Measurements from ENCODE around the gene USP25. TPM values are rescaled to one million over a fixed set of nuclear protein-coding genes. Genes with fewer than 3 reads are reported as not detected.

Gene USP25
- total RNA-seq, 1 experiment from 2014 or later = 35.1 TPM

- no peak overlapping the region for H3K4ac ChIP-seq (ENCODE audit: low read depth, low read length)
- H3K9me3 ChIP-seq (ENCODE audit: control insufficient read depth, low read depth, low read length) = no peaks in the 10 kb centered on the region
- no peak overlapping the region for H3K14ac ChIP-seq (ENCODE audit: insufficient read depth, low read length)
- no peaks in the 10 kb centered on the region for H3K27me3 ChIP-seq (ENCODE audit: insufficient read depth, low read length)
- no peak overlapping the region for H2BK5ac ChIP-seq (ENCODE audit: insufficient read length, low read length)
- no peak overlapping the region for H3K4me2 ChIP-seq (ENCODE audit: insufficient read depth, insufficient read length, low read length)
- peaks cover 49 to 74% of the 10 kb centered on the region in 2 experiments for H3K4me1 Mint-ChIP-seq
- H2BK120ac ChIP-seq (ENCODE audit: low read depth, low read length, poor library complexity, severe bottlenecking) = no peak overlapping the region
- H3K79me2 ChIP-seq (ENCODE audit: insufficient read depth, low read length) = peaks cover 54% of the 10 kb centered on the region
- no peak overlapping the region for H3K9ac ChIP-seq (ENCODE audit: extremely low read depth, insufficient read length, low read length)
- peaks cover 0 to 5% of the 10 kb centered on the region in 2 experiments; a peak in 1 of 5 replicates for H3K9me3 Mint-ChIP-seq
- no peak overlapping the region for H3K18ac ChIP-seq (ENCODE audit: insufficient read length, low read depth, low read length)
- H3K56ac ChIP-seq (ENCODE audit: insufficient read length, low read depth, low read length) = no peak overlapping the region
- H3K4me3 Mint-ChIP-seq = no peak overlapping the region
- H2BK12ac ChIP-seq (ENCODE audit: insufficient read length, low read depth, low read length) = no peak overlapping the region
- H3K36me3 Mint-ChIP-seq (ENCODE audit: insufficient read depth in 1 of 3, low read depth in 3 of 3) = peaks cover 15 to 25% (median 16%) of the 10 kb centered on the region in 3 experiments
- no peak overlapping the region for H2BK15ac ChIP-seq (ENCODE audit: low read depth, low read length)
- TF ChIP-seq, protein P1, sequence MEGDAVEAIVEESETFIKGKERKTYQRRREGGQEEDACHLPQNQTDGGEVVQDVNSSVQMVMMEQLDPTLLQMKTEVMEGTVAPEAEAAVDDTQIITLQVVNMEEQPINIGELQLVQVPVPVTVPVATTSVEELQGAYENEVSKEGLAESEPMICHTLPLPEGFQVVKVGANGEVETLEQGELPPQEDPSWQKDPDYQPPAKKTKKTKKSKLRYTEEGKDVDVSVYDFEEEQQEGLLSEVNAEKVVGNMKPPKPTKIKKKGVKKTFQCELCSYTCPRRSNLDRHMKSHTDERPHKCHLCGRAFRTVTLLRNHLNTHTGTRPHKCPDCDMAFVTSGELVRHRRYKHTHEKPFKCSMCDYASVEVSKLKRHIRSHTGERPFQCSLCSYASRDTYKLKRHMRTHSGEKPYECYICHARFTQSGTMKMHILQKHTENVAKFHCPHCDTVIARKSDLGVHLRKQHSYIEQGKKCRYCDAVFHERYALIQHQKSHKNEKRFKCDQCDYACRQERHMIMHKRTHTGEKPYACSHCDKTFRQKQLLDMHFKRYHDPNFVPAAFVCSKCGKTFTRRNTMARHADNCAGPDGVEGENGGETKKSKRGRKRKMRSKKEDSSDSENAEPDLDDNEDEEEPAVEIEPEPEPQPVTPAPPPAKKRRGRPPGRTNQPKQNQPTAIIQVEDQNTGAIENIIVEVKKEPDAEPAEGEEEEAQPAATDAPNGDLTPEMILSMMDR (conservative IDR thresholded peaks at IDR 0.05) = no peak
- no peaks in the 10 kb centered on the region for H3K23me2 ChIP-seq (ENCODE audit: insufficient read length, low read depth, low read length, poor library complexity, severe bottlenecking)
- H4K20me1 ChIP-seq (ENCODE audit: control insufficient read depth, insufficient read depth, insufficient read length) = no peaks in the 10 kb centered on the region
- peaks cover 24% of the 10 kb centered on the region for H3K79me1 ChIP-seq (ENCODE audit: insufficient read depth, low read depth, low read length, poor library complexity, severe bottlenecking)
- no peak overlapping the region for H2BK20ac ChIP-seq (ENCODE audit: low read depth, low read length, poor library complexity, severe bottlenecking)
- no peak overlapping the region for H3T11ph ChIP-seq (ENCODE audit: low read length)
- no peaks in the 10 kb centered on the region for H3K27me3 Mint-ChIP-seq (ENCODE audit: low read depth)
- H3K23ac ChIP-seq (ENCODE audit: insufficient read length, low read depth, low read length) = no peak overlapping the region
- no peak overlapping the region for H4K5ac ChIP-seq (ENCODE audit: insufficient read length, low read depth, low read length)
- peaks cover 16% of the 10 kb centered on the region; the same call in 1 of the 2 replicates for H3K4me1 ChIP-seq (ENCODE audit: insufficient read depth, low read length)
- no peak overlapping the region for H2AK5ac ChIP-seq (ENCODE audit: insufficient read length, low read length)
- H4K8ac ChIP-seq (replicated peaks; ENCODE audit: insufficient read length, low read depth, low read length) = no peak overlapping the region
- peak overlapping the region in 2 of 3 experiments; percentile 37 to 58; a peak in 4 of 7 replicates for H3K27ac Mint-ChIP-seq
- no peak overlapping the region for H2AFZ ChIP-seq (ENCODE audit: low read length)
- H4K91ac ChIP-seq (ENCODE audit: insufficient read length, low read depth, low read length) = no peak overlapping the region
- H3K27ac ChIP-seq (ENCODE audit: insufficient read length, low read depth, low read length) = no peak overlapping the region
- no CpG with 5 or more reads among the region's 4 CpGs for WGBS (ENCODE audit: extremely low coverage, insufficient read length, low lambda C conversion rate)
- DNase-seq = peak; percentile 38
Observed at GRCh38 chr21:15744926-15745325, 15.1 kb downstream of the USP25 start.
